Vagina (tissue), 2 donors: ENCODE results near the gene TMEM154. TPM values are rescaled to one million over a fixed set of nuclear protein-coding genes. Genes with fewer than 3 reads are reported as not detected.
"Not testable (repeated sequence)": the region's sequence is repeated elsewhere in the genome, so short reads cannot be mapped to it uniquely, and the experiment has no call there.

ENCODE experiments used
- DNase-seq, 2 donors: peaks; one replicate each; pipeline ENCODE4 v3.0.0-alpha.2; 2017; ENCODE audit errors: extremely low spot score in 2 of 2
- H3K27ac ChIP-seq: fragments of 200-600 bp; sonication (generic); one replicate; pipeline ENCODE4 v1.5.1; 2019
- H3K27me3 ChIP-seq: fragments of 200-600 bp; sonication (generic); one replicate; pipeline ENCODE4 v1.5.1; 2019
- H3K36me3 ChIP-seq, 2 donors: fragments of 200-600 bp; sonication (generic); one replicate each; pipeline ENCODE4 v1.5.1; 2017 to 2019
- H3K4me1 ChIP-seq: fragments of 200-600 bp; sonication (generic); one replicate; pipeline ENCODE4 v1.5.1; 2019
- H3K4me3 ChIP-seq, 2 donors: fragments of 200-600 bp; sonication (generic); 1 replicate in 1 of 2; 2 replicates in 1 of 2; pipeline ENCODE4 v1.5.1; 2016 to 2019
- H3K9me3 ChIP-seq: fragments of 200-600 bp; sonication (generic); one replicate; pipeline ENCODE4 v1.5.1; 2019
- CTCF ChIP-seq, 3 experiments: fragments of 450-650 bp in 2 of 3; fragments of 200-600 bp in 1 of 3; sonication (generic) in 1 of 3; IDR thresholded peaks; one replicate each; pipeline ENCODE4 v1.5.1; 2017 to 2019; ENCODE audit warnings: antibody characterized with exemption in 3 of 3, mild to moderate bottlenecking in 2 of 3, moderate library complexity in 2 of 3
- POLR2A ChIP-seq, 2 donors: fragments of 450-650 bp; IDR thresholded peaks; one replicate each; pipeline ENCODE4 v1.6.1; 2017; ENCODE audit warnings: antibody characterized with exemption in 2 of 2, mild to moderate bottlenecking in 2 of 2, moderate library complexity in 2 of 2
- POLR2AphosphoS5 ChIP-seq, 2 donors: sonication (generic); formaldehyde crosslinking; IDR thresholded peaks; one replicate each; pipeline ENCODE4 v1.9.0; 2017; ENCODE audit warnings: antibody characterized with exemption in 2 of 2, mild to moderate bottlenecking in 2 of 2, low read depth in 1 of 2; ENCODE audit not compliant: insufficient read depth in 1 of 2
- intact Hi-C: fragments of 100-400 bp; cut with DNase I; formaldehyde crosslinking; loops from one replicate; pipeline ENCODE4 v1.15.1; 2023
- total RNA-seq: library from RNA; depleted of rRNA; stranded (reverse); fragments of >200 nt; gene quantifications from one replicate; pipeline ENCODE4 v1.2.3, GENCODE V29; 2016

The TMEM154 gene
- total RNA-seq, 1 donor from 2014 or later = 33.1 TPM

DNA sequence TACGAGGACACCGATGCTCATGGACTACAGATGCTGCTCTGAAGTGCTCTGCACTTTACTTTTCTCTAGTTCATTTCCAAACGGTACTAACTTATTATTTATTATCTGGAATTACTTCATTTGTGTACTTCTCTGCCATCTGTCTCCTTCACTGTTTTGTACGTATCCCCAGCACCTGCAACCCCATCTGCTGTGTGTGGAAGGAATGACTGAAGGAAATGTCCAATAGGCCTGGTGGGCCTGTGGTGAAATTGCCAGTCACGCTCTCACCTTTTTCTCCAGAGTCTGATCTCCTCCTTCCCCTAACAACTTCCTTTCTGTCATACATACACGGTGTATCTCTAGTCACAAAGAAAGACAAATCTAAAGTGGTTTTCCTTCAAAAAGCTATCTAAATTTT, 12.9 kb downstream of the TMEM154 start:
- DNase-seq = no peak
- H3K27ac ChIP-seq = no peak overlapping the region
- intact Hi-C loops = no loop called here
- no peaks in the 10 kb centered on the region for H3K9me3 ChIP-seq
- H3K36me3 ChIP-seq = no peaks in the 10 kb centered on the region
- no peaks in the 10 kb centered on the region for H3K4me1 ChIP-seq
- TF ChIP-seq POLR2A (IDR thresholded peaks at IDR 0.05) (no peak), CTCF (IDR thresholded peaks at IDR 0.05) (no peak), POLR2AphosphoS5 (IDR thresholded peaks at IDR 0.05; ENCODE audit: insufficient read depth in 1 of 2, low read depth in 1 of 2) (no peak)
- H3K4me3 ChIP-seq = no peak overlapping the region
- no peaks in the 10 kb centered on the region for H3K27me3 ChIP-seq

- no peaks in the 10 kb centered on the region for H3K9me3 ChIP-seq
- no peak overlapping the region for H3K4me3 ChIP-seq
- H3K4me1 ChIP-seq = no peaks in the 10 kb centered on the region
- H3K27ac ChIP-seq = no peak overlapping the region
- TF ChIP-seq CTCF (IDR thresholded peaks at IDR 0.05) (no peak), POLR2AphosphoS5 (IDR thresholded peaks at IDR 0.05; ENCODE audit: insufficient read depth in 1 of 2, low read depth in 1 of 2) (no peak), POLR2A (IDR thresholded peaks at IDR 0.05) (no peak)
- H3K27me3 ChIP-seq = no peaks in the 10 kb centered on the region
- no peak for DNase-seq
- intact Hi-C loops = no loop called here
- H3K36me3 ChIP-seq = no peaks in the 10 kb centered on the region
Measured at GRCh38 chr4:152665691-152666395, 14.0 kb downstream of the TMEM154 start.

GRCh38 chr4:152664067-152664378, 15.8 kb downstream of the TMEM154 start:
- H3K4me1 ChIP-seq, DNase-seq, H3K4me3 ChIP-seq, H3K27ac ChIP-seq, intact Hi-C loops, H3K36me3 ChIP-seq, H3K27me3 ChIP-seq, H3K9me3 ChIP-seq: not testable (repeated sequence)

DNA sequence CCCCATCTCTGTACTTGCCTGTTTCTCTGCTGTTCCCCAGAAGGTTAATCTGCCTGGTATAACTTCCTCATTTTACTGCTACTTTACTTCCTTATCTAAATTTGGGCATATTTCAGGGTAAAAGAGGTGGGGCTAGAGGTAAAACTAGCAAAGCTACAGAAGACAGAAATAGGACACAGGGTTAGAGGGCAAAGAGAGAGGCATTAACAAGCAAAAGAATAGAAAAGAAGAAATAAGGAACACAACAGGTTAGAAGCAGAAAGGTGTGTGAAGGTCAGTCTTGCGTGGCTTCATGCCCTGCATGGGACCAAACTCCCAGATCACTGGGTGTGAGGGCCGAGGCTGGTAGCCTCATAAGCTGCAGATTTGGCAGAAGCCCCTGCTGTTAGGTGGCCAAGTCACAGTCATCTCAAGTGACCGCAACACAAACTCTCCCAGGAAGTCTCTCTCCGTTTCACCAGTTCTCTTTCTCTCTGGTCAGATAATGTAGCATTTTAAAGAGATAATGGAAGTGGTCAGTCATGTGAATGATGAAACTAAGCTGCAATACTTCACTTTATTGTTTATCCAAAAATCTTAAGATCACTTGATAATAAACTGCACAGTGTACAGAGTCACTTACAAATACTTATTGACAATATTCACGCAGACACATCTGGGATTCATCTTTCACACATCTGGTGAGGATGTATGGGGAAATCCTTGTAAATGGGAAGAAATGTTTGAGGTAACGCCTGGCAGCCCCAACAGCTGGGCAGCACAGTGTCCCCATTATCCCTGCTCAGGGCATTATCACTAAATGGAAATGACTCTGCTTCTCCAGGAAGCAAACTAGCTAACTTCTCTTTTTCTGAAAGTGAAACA, 16.4 kb downstream of the TMEM154 start:
- TF ChIP-seq POLR2A (IDR thresholded peaks at IDR 0.05) (no peak), CTCF (IDR thresholded peaks at IDR 0.05) (no peak), POLR2AphosphoS5 (IDR thresholded peaks at IDR 0.05; ENCODE audit: insufficient read depth in 1 of 2, low read depth in 1 of 2) (no peak)
- intact Hi-C loops = no loop called here
- Histone ChIP-seq H3K4me1 (no peaks in the 10 kb centered on the region), H3K27me3 (no peaks in the 10 kb centered on the region), H3K36me3 (no peaks in the 10 kb centered on the region), H3K27ac (no peak overlapping the region), H3K4me3 (no peak overlapping the region), H3K9me3 (no peaks in the 10 kb centered on the region)
- no peak for DNase-seq

DNA sequence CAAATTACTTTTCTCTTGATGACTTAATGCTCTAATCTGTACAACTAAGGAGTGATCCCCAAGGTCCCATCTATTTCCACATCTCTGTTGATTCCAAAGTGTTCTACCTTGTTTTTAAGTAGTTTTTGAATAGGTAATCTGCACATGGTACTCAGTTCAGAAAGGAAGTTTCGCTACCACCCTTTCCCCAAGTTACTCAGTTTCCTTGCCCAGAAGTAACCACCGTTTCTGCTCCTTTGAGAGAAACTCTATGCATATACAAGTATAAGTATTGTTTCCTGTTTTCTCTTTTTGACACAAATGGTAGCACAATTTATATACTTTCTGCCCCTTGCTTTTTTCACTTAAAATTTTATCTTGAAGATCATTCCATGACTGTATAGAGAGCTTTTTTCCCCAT, 18.1 kb downstream of the TMEM154 start:
- H3K4me3 ChIP-seq = no peak overlapping the region
- no peak overlapping the region for H3K27ac ChIP-seq
- H3K9me3 ChIP-seq = peaks cover 4% of the 10 kb centered on the region
- DNase-seq = no peak
- H3K27me3 ChIP-seq = no peaks in the 10 kb centered on the region
- TF ChIP-seq CTCF (IDR thresholded peaks at IDR 0.05) (no peak), POLR2A (IDR thresholded peaks at IDR 0.05) (no peak), POLR2AphosphoS5 (IDR thresholded peaks at IDR 0.05; ENCODE audit: insufficient read depth in 1 of 2, low read depth in 1 of 2) (no peak)
- H3K36me3 ChIP-seq = no peaks in the 10 kb centered on the region
- intact Hi-C loops = no loop called here
- H3K4me1 ChIP-seq = no peaks in the 10 kb centered on the region
